AG04450 (cell line): ENCODE measurements around the gene TIAM1. TPM values are rescaled to one million over a fixed set of nuclear protein-coding genes. Genes with fewer than 3 reads are reported as not detected.

Source experiments
- CTCF ChIA-PET: fragments of 300-600, 350-600 bp; formaldehyde crosslinking; extraction: SDS; loops from one replicate; lab custom pipeline; 2022; ENCODE audit warnings: antibody characterized with exemption, inconsistent platforms; lab: Charles Lee
- POLR2A ChIA-PET: fragments of 350-600 bp; formaldehyde crosslinking; extraction: SDS; loops from one replicate; lab custom pipeline; 2021; ENCODE audit warnings: antibody characterized with exemption, inconsistent platforms; lab: Yijun Ruan, JAX
- DNase-seq: peaks from one replicate; pipeline ENCODE4 v3.0.0-alpha.2; 2011; ENCODE audit warnings: low read depth, low spot score
- H3K27ac ChIP-seq: one replicate; pipeline ENCODE4 v1.5.1; 2012; ENCODE audit warnings: low read depth, low read length, control low read depth
- H3K27me3 ChIP-seq: one replicate; pipeline ENCODE4 v1.6.0; 2012; ENCODE audit warnings: low read length; ENCODE audit not compliant: control insufficient read depth, insufficient read depth
- H3K4me3 ChIP-seq: 2 replicates; pipeline ENCODE4 v1.5.1; 2011; ENCODE audit warnings: mild to moderate bottlenecking, low read depth, low read length, control low read depth
- H3K9me3 ChIP-seq: 2 replicates; pipeline ENCODE4 v1.5.1; 2012; ENCODE audit warnings: low read length; ENCODE audit not compliant: control insufficient read depth, insufficient read depth
- polyA plus RNA-seq: library from polyadenylated mRNA; depleted of rRNA; stranded (reverse); fragments of >200 nt; gene quantifications from 2 replicates; pipeline ENCODE4 v1.2.3, GENCODE V29; 2011
- TF ChIP-seq, protein P1 (sequence below): IDR thresholded peaks from 2 replicates; pipeline ENCODE4 v1.5.1; 2011; ENCODE audit warnings: low read depth, low read length, control low read depth, inconsistent platforms

The TIAM1 gene
- polyA plus RNA-seq, 1 experiment, result 2.1 TPM

DNA sequence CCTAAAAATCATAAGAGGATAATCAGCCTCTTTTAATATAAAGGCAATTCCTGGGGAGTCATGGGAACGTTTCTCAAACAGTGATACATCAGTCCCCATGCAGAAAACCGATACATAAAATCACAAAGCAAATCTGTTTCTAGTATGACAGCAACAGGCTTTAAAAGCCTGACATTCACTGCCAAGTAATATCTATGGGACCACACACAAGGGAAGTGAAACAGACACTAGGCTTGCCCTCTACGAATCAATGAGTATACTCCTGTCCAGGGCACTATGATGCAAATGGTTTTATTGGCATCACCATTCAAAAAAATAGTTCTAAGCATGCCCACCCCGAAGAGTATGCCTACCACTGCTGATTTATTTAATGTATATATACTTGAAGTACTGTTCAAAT, 54.4 kb downstream of the TIAM1 start:
- TF ChIP-seq, protein P1, sequence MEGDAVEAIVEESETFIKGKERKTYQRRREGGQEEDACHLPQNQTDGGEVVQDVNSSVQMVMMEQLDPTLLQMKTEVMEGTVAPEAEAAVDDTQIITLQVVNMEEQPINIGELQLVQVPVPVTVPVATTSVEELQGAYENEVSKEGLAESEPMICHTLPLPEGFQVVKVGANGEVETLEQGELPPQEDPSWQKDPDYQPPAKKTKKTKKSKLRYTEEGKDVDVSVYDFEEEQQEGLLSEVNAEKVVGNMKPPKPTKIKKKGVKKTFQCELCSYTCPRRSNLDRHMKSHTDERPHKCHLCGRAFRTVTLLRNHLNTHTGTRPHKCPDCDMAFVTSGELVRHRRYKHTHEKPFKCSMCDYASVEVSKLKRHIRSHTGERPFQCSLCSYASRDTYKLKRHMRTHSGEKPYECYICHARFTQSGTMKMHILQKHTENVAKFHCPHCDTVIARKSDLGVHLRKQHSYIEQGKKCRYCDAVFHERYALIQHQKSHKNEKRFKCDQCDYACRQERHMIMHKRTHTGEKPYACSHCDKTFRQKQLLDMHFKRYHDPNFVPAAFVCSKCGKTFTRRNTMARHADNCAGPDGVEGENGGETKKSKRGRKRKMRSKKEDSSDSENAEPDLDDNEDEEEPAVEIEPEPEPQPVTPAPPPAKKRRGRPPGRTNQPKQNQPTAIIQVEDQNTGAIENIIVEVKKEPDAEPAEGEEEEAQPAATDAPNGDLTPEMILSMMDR, result no peak
- no peak for DNase-seq
- no peaks in the 10 kb centered on the region for H3K27me3 ChIP-seq
- no peak overlapping the region for H3K4me3 ChIP-seq
- ChIA-PET POLR2A (no interaction called here), CTCF (no interaction called here)
- no peak overlapping the region for H3K27ac ChIP-seq
- peaks cover 4% of the 10 kb centered on the region for H3K9me3 ChIP-seq

DNA sequence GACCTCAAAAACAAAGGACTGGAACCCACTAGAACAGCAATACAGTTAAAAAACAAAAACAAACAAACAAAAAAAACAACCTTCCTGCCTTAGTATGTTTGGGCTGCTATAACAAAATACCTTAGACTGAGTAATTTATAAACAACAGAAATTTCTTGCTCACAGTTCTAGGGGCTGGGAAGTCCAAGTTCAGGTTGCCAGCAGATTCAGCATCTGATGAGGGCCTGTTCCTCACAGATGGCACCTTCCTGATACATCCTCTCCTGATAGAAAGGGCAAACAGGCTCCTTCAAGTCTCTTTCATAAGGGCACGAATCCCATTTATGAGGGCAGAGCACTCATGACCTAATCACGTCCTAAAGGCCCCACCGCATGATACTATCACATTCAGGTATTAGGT, 55.9 kb downstream of the TIAM1 start:
- Histone ChIP-seq H3K9me3 (peaks cover 2% of the 10 kb centered on the region; the same call in 1 of the 2 replicates), H3K27me3 (no peaks in the 10 kb centered on the region), H3K27ac (no peak overlapping the region), H3K4me3 (no peak overlapping the region)
- CTCF ChIA-PET, result no interaction called here
- DNase-seq, result no peak
- TF ChIP-seq, protein P1, result no peak
- POLR2A ChIA-PET, result no interaction called here

DNA sequence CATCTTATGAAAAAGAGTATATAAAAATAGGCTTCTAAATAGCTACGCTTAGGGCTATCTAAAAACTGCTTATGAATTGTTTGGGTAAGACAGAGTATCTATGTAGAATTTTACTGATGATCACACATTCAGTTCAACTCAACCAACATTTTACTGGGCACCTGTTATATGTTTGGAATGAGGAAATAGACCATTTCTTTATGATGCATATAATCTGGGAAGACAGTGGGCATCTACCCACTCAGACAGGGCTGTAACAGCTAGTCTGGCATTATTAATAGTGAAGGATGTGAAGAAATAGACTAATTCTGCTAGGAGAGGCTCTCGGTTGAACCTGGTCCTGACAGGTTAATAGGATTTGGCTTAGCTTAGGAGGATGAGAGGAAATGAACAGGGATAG, 56.9 kb downstream of the TIAM1 start:
- POLR2A ChIA-PET, result no interaction called here
- TF ChIP-seq, protein P1, result no peak
- CTCF ChIA-PET, result interaction anchor here (0.7 kb wide), 1 partner anchor 1644 kb away, joined by 3 read pairs; no protein-coding TSS in a partner anchor
- H3K9me3 ChIP-seq, result peaks cover 2% of the 10 kb centered on the region; the same call in 1 of the 2 replicates
- no peak for DNase-seq
- H3K4me3 ChIP-seq, result no peak overlapping the region
- no peak overlapping the region for H3K27ac ChIP-seq
- H3K27me3 ChIP-seq, result no peaks in the 10 kb centered on the region

DNA sequence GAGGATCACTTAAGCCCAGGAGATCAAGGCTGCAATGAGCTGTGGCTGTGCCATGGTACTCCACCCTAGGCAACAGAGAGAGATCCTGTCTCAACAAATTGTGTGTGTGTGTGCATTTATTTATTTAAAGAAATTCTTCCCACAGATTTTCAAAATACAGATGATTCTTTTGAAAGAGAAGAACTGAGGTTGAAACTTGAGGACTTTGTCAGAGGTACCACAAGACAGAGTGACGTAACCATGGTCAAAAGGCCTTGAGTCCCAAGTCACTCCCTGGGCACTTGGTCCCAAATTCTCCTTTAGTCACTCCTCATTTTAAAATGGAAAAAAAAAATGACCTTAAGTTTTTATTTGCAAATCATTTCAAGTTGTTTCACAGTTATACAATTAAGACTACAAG, 57.4 kb downstream of the TIAM1 start:
- POLR2A ChIA-PET, result no interaction called here
- TF ChIP-seq, protein P1, result no peak
- DNase-seq, result no peak

DNA sequence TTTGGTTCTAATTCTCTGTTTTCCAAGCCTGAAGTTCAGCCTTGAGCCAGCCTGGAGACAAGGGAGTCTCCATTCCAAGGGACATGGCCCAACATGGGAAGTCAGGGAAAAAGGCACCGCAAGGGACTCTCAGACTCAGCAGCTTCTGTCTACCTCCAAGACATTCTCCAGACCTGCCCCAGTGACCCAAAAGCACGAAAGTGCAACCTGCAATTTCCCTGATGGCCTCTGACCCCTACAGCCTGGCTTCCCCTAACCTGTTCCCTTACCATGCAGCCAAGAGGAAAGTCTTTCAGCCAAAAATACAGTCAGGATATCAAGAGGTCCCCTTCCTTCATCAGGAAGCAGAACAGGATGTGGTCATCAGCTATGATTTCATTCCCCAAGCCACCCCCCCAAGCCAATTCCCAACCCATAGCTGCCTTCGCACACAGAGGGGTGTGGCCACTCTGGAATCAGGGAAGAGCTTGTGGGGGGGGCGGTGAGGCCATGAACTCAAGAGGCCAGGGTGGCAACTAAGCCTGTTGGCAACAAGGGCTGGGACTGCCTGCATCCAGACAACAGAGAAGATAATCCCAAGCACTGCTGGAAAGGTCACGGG, 59.2 kb downstream of the TIAM1 start:
- H3K4me3 ChIP-seq, result no peak overlapping the region
- ChIA-PET CTCF (interaction anchor here (0.9 to 1.0 kb wide), 2 partner anchors 9 to 86 kb away, joined by 3 read pairs; no protein-coding TSS in a partner anchor), POLR2A (no interaction called here)
- DNase-seq, result no peak
- H3K27me3 ChIP-seq, result no peaks in the 10 kb centered on the region
- TF ChIP-seq, protein P1, result no peak
- no peak overlapping the region for H3K27ac ChIP-seq
- H3K9me3 ChIP-seq, result peaks cover 2% of the 10 kb centered on the region; the same call in 1 of the 2 replicates

More for the DNA sequence above, 57.4 kb downstream of the TIAM1 start:
- CTCF ChIA-PET, result interaction anchor here (0.7 kb wide), 1 partner anchor 1643 kb away, joined by 3 read pairs; no protein-coding TSS in a partner anchor
- Histone ChIP-seq H3K9me3 (peaks cover 2% of the 10 kb centered on the region; the same call in 1 of the 2 replicates), H3K27me3 (no peaks in the 10 kb centered on the region), H3K27ac (no peak overlapping the region), H3K4me3 (no peak overlapping the region)
